Hepatocyte (in vitro differentiated cells): ENCODE data around the gene CXADR.

Source experiments
- CTCF ChIP-seq: fragments of 200-600 bp; sonication (generic); IDR thresholded peaks from 2 replicates; pipeline ENCODE4 v1.5.1; 2016; ENCODE audit warnings: antibody characterized with exemption, mild to moderate bottlenecking; ENCODE audit not compliant: poor library complexity
- EZH2phosphoT487 ChIP-seq: fragments of 200-600 bp; sonication (generic); IDR thresholded peaks from one replicate; pipeline ENCODE4 v1.6.1; 2018; ENCODE audit warnings: antibody characterized with exemption, mild to moderate bottlenecking, low read depth, moderate library complexity; ENCODE audit not compliant: unreplicated experiment, severe bottlenecking

- TF ChIP-seq CTCF (no peak), EZH2phosphoT487 (no peak)
Measured at GRCh38 chr21:17548262-17548661, 35.4 kb downstream of the CXADR start.
